CD4-positive, alpha-beta T cell treated with Interleukin-17A for 1 hour (primary cell): ENCODE measurements around the gene KCNH3.

Experiments used
- DNase-seq: peaks from one replicate; pipeline ENCODE4 v3.0.0-alpha.2; 2020

KCNH3 gene

GRCh38 chr12:49563951-49564685 is 25.3 kb downstream of the KCNH3 start:
- DNase-seq: no peak

- no peak for DNase-seq
These were observed 26.0 kb downstream of the KCNH3 start for GRCh38 chr12:49564686-49565405.

- DNase-seq: no peak
These were observed 26.8 kb downstream of the KCNH3 start for GRCh38 chr12:49565406-49566265.

GRCh38 chr12:49566361-49566760 is 27.5 kb downstream of the KCNH3 start:
- no peak for DNase-seq

GRCh38 chr12:49567302-49567610 is 28.4 kb downstream of the KCNH3 start:
- DNase-seq: no peak

GRCh38 chr12:49567611-49568441 is 29.0 kb downstream of the KCNH3 start, which contains the start of gene MCRS1:
MCRS1 (minus strand) TSS chr12:49568142; CDS start chr12:49566731, 1,411 bp downstream.
- peak; percentile 93 for DNase-seq

- no peak for DNase-seq
These were observed 29.8 kb downstream of the KCNH3 start for GRCh38 chr12:49568442-49569162.

GRCh38 chr12:49577589-49578315 is 38.9 kb downstream of the KCNH3 start:
- no peak for DNase-seq

GRCh38 chr12:49578471-49579112 is 39.8 kb downstream of the KCNH3 start:
- no peak for DNase-seq

GRCh38 chr12:49580572-49581535 is 42.0 kb downstream of the KCNH3 start:
- DNase-seq: peak; percentile 64

- no peak for DNase-seq
These were observed 43.4 kb downstream of the KCNH3 start for GRCh38 chr12:49582201-49582600.

GRCh38 chr12:49582850-49583249 is 44.0 kb downstream of the KCNH3 start:
- DNase-seq: no peak

GRCh38 chr12:49583366-49584094 is 44.7 kb downstream of the KCNH3 start:
- DNase-seq: no peak

GRCh38 chr12:49584591-49584990 is 45.8 kb downstream of the KCNH3 start:
- DNase-seq: no peak

GRCh38 chr12:49585477-49586459 is 46.9 kb downstream of the KCNH3 start:
- DNase-seq: no peak

- no peak for DNase-seq
These were observed 48.5 kb downstream of the KCNH3 start for GRCh38 chr12:49587174-49587908.

GRCh38 chr12:49588281-49588680 is 49.5 kb downstream of the KCNH3 start:
- no peak for DNase-seq
